NCI-H2029 (cell line): ENCODE results near the gene WARS2.

Source experiments
- DNase-seq: peaks from one replicate; lab custom pipeline; 2025; lab: John Stamatoyannopoulos, UW

WARS2 gene

GRCh38 chr1:119015547-119015946 is 124.9 kb downstream of the WARS2 start:
- peak; percentile 55 for DNase-seq

GRCh38 chr1:119012383-119012782 is 128.1 kb downstream of the WARS2 start:
- DNase-seq = no peak

GRCh38 chr1:119011706-119012105 is 128.7 kb downstream of the WARS2 start:
- no peak for DNase-seq

GRCh38 chr1:119011116-119011515 is 129.3 kb downstream of the WARS2 start:
- DNase-seq = no peak

- DNase-seq = no peak
Measured at GRCh38 chr1:119010201-119010600, 130.3 kb downstream of the WARS2 start.

GRCh38 chr1:119009312-119009655 is 131.2 kb downstream of the WARS2 start:
- no peak for DNase-seq

- DNase-seq = peak; percentile 11
Measured at GRCh38 chr1:119008483-119009311, 131.8 kb downstream of the WARS2 start.

GRCh38 chr1:119007670-119008482 is 132.6 kb downstream of the WARS2 start:
- DNase-seq = no peak

- DNase-seq = no peak
Measured at GRCh38 chr1:119007339-119007669, 133.1 kb downstream of the WARS2 start.

- DNase-seq = no peak
Measured at GRCh38 chr1:119006406-119007279, 133.8 kb downstream of the WARS2 start.

- DNase-seq = no peak
Measured at GRCh38 chr1:119005724-119006405, 134.6 kb downstream of the WARS2 start.

- DNase-seq = no peak
Measured at GRCh38 chr1:119004781-119005180, 135.7 kb downstream of the WARS2 start.

- DNase-seq = no peak
Measured at GRCh38 chr1:119004129-119004527, 136.3 kb downstream of the WARS2 start.

- DNase-seq = no peak
Measured at GRCh38 chr1:119003413-119004128, 136.9 kb downstream of the WARS2 start.

- no peak for DNase-seq
Measured at GRCh38 chr1:119002028-119002686, 138.3 kb downstream of the WARS2 start.

GRCh38 chr1:119001181-119002027 is 139.0 kb downstream of the WARS2 start:
- DNase-seq = no peak

- no peak for DNase-seq
Measured at GRCh38 chr1:119000371-119001180, 139.9 kb downstream of the WARS2 start.

GRCh38 chr1:118999348-119000071 is 140.9 kb downstream of the WARS2 start:
- DNase-seq = no peak
